ENCODE measurements around the gene MN1.
"Not testable (repeated sequence)": the region's sequence is repeated elsewhere in the genome, so short reads cannot be mapped to it uniquely, and the experiment has no call there.

MN1 gene

GRCh38 chr22:27756212-27756660, 45.3 kb downstream of the MN1 start:
- no peak for DNase-seq

- no peak for DNase-seq
These were observed 45.9 kb downstream of the MN1 start for GRCh38 chr22:27755521-27756211.

- DNase-seq = no peak
These were observed 46.6 kb downstream of the MN1 start for GRCh38 chr22:27754888-27755480.

GRCh38 chr22:27754247-27754887, 47.2 kb downstream of the MN1 start:
- DNase-seq = no peak

GRCh38 chr22:27752771-27753170, 48.8 kb downstream of the MN1 start:
- DNase-seq = no peak

GRCh38 chr22:27752141-27752540, 49.4 kb downstream of the MN1 start:
- DNase-seq = no peak

GRCh38 chr22:27751277-27752070, 50.1 kb downstream of the MN1 start:
- no peak for DNase-seq

- no peak for DNase-seq
These were observed 50.8 kb downstream of the MN1 start for GRCh38 chr22:27750584-27751265.

GRCh38 chr22:27749597-27750225, 51.8 kb downstream of the MN1 start:
- DNase-seq = no peak

GRCh38 chr22:27748751-27749191, 52.8 kb downstream of the MN1 start:
- no peak for DNase-seq

- DNase-seq = no peak
These were observed 53.2 kb downstream of the MN1 start for GRCh38 chr22:27748349-27748748.

GRCh38 chr22:27747396-27748221, 53.9 kb downstream of the MN1 start:
- DNase-seq = no peak

- no peak for DNase-seq
These were observed 54.6 kb downstream of the MN1 start for GRCh38 chr22:27746918-27747317.

- no peak for DNase-seq
These were observed 55.7 kb downstream of the MN1 start for GRCh38 chr22:27745809-27746208.

GRCh38 chr22:27745154-27745553, 56.4 kb downstream of the MN1 start:
- DNase-seq = no peak

GRCh38 chr22:27744078-27744477, 57.5 kb downstream of the MN1 start:
- DNase-seq = not testable (repeated sequence)

- DNase-seq = no peak
These were observed 61.3 kb downstream of the MN1 start for GRCh38 chr22:27740202-27740748.

GRCh38 chr22:27737521-27737920, 64.0 kb downstream of the MN1 start:
- no peak for DNase-seq

GRCh38 chr22:27734066-27734465, 67.5 kb downstream of the MN1 start:
- DNase-seq = no peak

- DNase-seq = no peak
These were observed 68.7 kb downstream of the MN1 start for GRCh38 chr22:27732841-27733240.

GRCh38 chr22:27732391-27732790, 69.2 kb downstream of the MN1 start:
- no peak for DNase-seq

Measured in stimulated activated CD4-positive, alpha-beta T cell treated with anti-CD3 and anti-CD28 coated beads, Interleukin-4, amount 100 ng/mL, for 1 hour (primary cell).